ENCODE data around the gene TAF4B. TPM values are rescaled to one million over a fixed set of nuclear protein-coding genes. Genes with fewer than 3 reads are reported as not detected.

The TAF4B gene
- total and polyA plus RNA-seq, 3 donors from 2014 or later: 11.6 to 57.5 (median 55.9) TPM

- H3K36me3 ChIP-seq (ENCODE audit: low read depth, missing control alignments): no peaks in the 10 kb centered on the region
- no peaks in the 10 kb centered on the region for H3K27me3 ChIP-seq
- no peak for TF ChIP-seq POLR2A (IDR thresholded peaks at IDR 0.05)
- no peak for TF ChIP-seq CTCF (IDR thresholded peaks at IDR 0.05)
- no peaks in the 10 kb centered on the region for H3K4me1 ChIP-seq
- no peak overlapping the region for H3K27ac ChIP-seq
- 68 to 72% methylated on average over 14 to 15 of the region's 15 CpGs for WGBS, 2 donors
- intact Hi-C loops (cut with DNase I; ENCODE audit: low total_unique reads): no loop called here
- no peaks in the 10 kb centered on the region for H3K9me3 ChIP-seq
- no peak overlapping the region for H3K4me3 ChIP-seq
- DNase-seq: no peak
These were observed 180.7 kb downstream of the TAF4B start for GRCh38 chr18:26406854-26407517.

- no peaks in the 10 kb centered on the region for H3K9me3 ChIP-seq
- no peak overlapping the region for H3K4me3 ChIP-seq
- intact Hi-C loops (cut with DNase I; ENCODE audit: low total_unique reads): no loop called here
- H3K27me3 ChIP-seq: no peaks in the 10 kb centered on the region
- TF ChIP-seq CTCF (IDR thresholded peaks at IDR 0.05) (no peak), POLR2A (IDR thresholded peaks at IDR 0.05) (no peak)
- H3K4me1 ChIP-seq: no peaks in the 10 kb centered on the region
- no peak for DNase-seq
- H3K36me3 ChIP-seq (ENCODE audit: low read depth, missing control alignments): no peaks in the 10 kb centered on the region
- H3K27ac ChIP-seq: no peak overlapping the region
- 86 to 92% methylated on average over 15 to 16 of the region's 16 CpGs for WGBS, 2 donors
These were observed 181.7 kb downstream of the TAF4B start for GRCh38 chr18:26407736-26408601.

- no peaks in the 10 kb centered on the region for H3K27me3 ChIP-seq
- DNase-seq: no peak
- H3K9me3 ChIP-seq: no peaks in the 10 kb centered on the region
- TF ChIP-seq CTCF (IDR thresholded peaks at IDR 0.05) (no peak), POLR2A (IDR thresholded peaks at IDR 0.05) (no peak)
- no peak overlapping the region for H3K27ac ChIP-seq
- no peak overlapping the region for H3K4me3 ChIP-seq
- intact Hi-C loops (cut with DNase I; ENCODE audit: low total_unique reads): no loop called here
- H3K36me3 ChIP-seq (ENCODE audit: low read depth, missing control alignments): no peaks in the 10 kb centered on the region
- no peaks in the 10 kb centered on the region for H3K4me1 ChIP-seq
- 82 to 84% methylated on average over 4 of the region's 4 CpGs for WGBS, 2 donors
These were observed 182.8 kb downstream of the TAF4B start for GRCh38 chr18:26409091-26409490.

GRCh38 chr18:26414901-26415440, 188.7 kb downstream of the TAF4B start:
- no peak overlapping the region for H3K27ac ChIP-seq
- TF ChIP-seq POLR2A (IDR thresholded peaks at IDR 0.05): no peak
- no peak for TF ChIP-seq CTCF (IDR thresholded peaks at IDR 0.05)
- H3K4me3 ChIP-seq: no peak overlapping the region
- H3K9me3 ChIP-seq: no peaks in the 10 kb centered on the region
- H3K36me3 ChIP-seq (ENCODE audit: low read depth, missing control alignments): no peaks in the 10 kb centered on the region
- intact Hi-C loops (cut with DNase I; ENCODE audit: low total_unique reads): no loop called here
- 54 to 68% methylated on average over 4 of the region's 4 CpGs for WGBS, 2 donors
- no peaks in the 10 kb centered on the region for H3K4me1 ChIP-seq
- no peaks in the 10 kb centered on the region for H3K27me3 ChIP-seq
- no peak for DNase-seq

Measured in testis (tissue), 3 donors.